Epithelial cell of esophagus (primary cell): ENCODE data around the gene APMAP.

Source experiments
- DNase-seq: peaks from one replicate; pipeline ENCODE4 v3.0.0; 2010; ENCODE audit warnings: low read depth
- H3K4me3 ChIP-seq: 2 replicates; pipeline ENCODE4 v1.5.1; 2011; ENCODE audit warnings: mild to moderate bottlenecking, low read length, control low read depth
- TF ChIP-seq, protein P1 (sequence below): IDR thresholded peaks from 2 replicates; pipeline ENCODE4 v1.5.1; 2011; ENCODE audit warnings: low read depth, mild to moderate bottlenecking, low read length, control low read depth, inconsistent platforms; ENCODE audit not compliant: insufficient read depth; ENCODE audit errors: missing control alignments

Gene APMAP

GRCh38 chr20:24955045-24955444, 37.5 kb downstream of the APMAP start:
- no peak for DNase-seq
- no peak overlapping the region for H3K4me3 ChIP-seq
- TF ChIP-seq, protein P1, sequence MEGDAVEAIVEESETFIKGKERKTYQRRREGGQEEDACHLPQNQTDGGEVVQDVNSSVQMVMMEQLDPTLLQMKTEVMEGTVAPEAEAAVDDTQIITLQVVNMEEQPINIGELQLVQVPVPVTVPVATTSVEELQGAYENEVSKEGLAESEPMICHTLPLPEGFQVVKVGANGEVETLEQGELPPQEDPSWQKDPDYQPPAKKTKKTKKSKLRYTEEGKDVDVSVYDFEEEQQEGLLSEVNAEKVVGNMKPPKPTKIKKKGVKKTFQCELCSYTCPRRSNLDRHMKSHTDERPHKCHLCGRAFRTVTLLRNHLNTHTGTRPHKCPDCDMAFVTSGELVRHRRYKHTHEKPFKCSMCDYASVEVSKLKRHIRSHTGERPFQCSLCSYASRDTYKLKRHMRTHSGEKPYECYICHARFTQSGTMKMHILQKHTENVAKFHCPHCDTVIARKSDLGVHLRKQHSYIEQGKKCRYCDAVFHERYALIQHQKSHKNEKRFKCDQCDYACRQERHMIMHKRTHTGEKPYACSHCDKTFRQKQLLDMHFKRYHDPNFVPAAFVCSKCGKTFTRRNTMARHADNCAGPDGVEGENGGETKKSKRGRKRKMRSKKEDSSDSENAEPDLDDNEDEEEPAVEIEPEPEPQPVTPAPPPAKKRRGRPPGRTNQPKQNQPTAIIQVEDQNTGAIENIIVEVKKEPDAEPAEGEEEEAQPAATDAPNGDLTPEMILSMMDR: no peak

DNA sequence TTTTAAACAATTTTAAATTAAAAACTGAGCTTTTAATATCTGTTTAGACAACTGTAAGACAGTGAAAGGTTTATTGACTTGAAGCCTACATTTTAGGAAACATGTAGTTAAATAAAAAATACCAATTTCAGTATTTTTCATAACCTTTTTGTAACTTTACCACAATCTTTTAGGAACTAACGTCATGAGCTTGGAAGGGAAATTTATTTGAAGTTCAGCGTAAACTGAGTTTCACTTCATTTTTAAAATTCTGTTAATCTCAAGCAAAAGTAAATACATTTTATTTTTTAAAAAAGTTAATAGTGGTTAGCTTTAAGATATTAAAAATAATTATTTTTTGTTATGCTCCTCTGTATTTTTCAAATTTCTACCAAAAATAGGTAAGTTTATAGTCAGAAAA, 38.0 kb downstream of the APMAP start:
- no peak overlapping the region for H3K4me3 ChIP-seq
- DNase-seq: no peak
- TF ChIP-seq, protein P1: no peak

- no peak overlapping the region for H3K4me3 ChIP-seq
- DNase-seq: no peak
- TF ChIP-seq, protein P1: no peak
These were observed 38.4 kb downstream of the APMAP start for GRCh38 chr20:24954151-24954550.

- TF ChIP-seq, protein P1: no peak
- H3K4me3 ChIP-seq: no peak overlapping the region
- no peak for DNase-seq
These were observed 38.9 kb downstream of the APMAP start for GRCh38 chr20:24953621-24954133.

- TF ChIP-seq, protein P1: no peak
- H3K4me3 ChIP-seq: no peak overlapping the region
- no peak for DNase-seq
These were observed 39.4 kb downstream of the APMAP start for GRCh38 chr20:24953209-24953575.

- no peak overlapping the region for H3K4me3 ChIP-seq
- DNase-seq: no peak
- TF ChIP-seq, protein P1: no peak
These were observed 40.0 kb downstream of the APMAP start for GRCh38 chr20:24952376-24953208.
